Hippocampal formation (tissue), 2 donors: ENCODE results near the gene CDH6.
A peak's percentile ranks its signal among the peaks of the same experiment; 100 is the strongest.

Source experiments
- DNase-seq, 2 donors: peaks; one replicate each; lab custom pipeline; 2025; lab: John Stamatoyannopoulos, UW

Gene CDH6

DNA sequence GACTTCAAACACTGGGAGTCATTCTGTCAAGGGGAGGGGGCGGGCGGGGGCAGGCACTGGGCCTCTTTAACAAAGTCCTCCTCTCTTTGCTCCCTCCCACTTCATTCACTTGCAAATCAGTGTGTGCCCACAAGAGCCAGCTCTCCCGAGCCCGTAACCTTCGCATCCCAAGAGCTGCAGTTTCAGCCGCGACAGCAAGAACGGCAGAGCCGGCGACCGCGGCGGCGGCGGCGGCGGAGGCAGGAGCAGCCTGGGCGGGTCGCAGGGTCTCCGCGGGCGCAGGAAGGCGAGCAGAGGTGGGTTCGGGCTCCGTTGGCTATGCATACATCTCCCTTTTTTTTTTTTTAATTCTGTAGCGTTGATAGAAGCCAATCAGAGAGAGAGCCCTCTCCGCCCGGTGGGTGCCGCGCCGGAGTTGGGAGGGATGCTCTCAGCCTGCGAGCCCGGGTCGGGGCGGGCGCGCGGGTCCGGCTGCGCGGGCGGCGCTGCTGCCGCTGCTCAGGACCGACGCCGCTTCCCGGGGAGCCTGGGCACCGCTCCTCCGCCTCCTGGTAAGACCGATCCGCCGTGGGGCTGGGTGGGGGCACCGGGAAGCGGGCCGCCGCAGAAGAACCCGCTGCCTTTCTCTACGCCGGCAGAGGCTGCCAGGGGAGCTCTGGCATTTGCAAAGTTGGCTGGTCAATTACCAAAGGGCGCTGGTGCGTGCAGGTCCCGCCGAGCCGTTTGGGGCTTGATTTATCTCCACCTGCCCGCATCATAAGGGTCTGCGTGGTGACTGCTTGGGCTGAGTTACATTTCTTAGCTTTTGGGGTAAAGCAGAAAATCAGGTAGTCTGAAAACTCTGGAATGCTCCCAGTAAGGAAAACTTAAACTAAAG is at the start of gene CDH6:
Gene CDH6, plus strand, starts transcription at position 96 of the 877 bp plus-strand sequence. CDS start 73,788 bp downstream, outside the sequence.
- DNase-seq = peak; percentile 8 to 48

GRCh38 chr5:31144364-31144763 is 49.1 kb upstream of the CDH6 start:
- no peak for DNase-seq

DNA sequence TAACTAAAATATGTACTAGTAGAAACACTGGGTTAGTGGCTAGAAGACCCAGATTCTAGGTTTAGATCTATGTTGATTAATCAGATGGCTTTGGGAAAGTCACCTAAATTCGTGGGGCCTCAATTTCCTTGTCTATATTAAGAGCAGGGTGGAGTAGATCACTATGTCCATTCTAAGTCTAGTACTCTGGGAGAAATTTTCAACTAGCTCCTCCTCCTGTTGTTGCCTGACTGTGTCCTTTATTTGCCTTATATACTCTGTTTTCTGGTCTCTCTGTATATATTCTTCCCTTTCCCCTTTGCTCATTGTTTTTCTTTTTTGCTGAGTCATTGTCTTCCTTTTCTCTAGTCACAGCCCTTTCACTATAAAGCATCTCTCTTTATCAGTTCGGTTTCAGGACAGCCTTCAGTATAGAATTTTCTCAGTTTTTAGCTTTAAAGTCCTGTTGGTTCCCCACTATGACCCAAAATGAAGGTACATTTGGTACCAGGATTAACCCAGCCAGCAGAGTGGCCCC is 44.5 kb upstream of the CDH6 start:
- no peak for DNase-seq

DNA sequence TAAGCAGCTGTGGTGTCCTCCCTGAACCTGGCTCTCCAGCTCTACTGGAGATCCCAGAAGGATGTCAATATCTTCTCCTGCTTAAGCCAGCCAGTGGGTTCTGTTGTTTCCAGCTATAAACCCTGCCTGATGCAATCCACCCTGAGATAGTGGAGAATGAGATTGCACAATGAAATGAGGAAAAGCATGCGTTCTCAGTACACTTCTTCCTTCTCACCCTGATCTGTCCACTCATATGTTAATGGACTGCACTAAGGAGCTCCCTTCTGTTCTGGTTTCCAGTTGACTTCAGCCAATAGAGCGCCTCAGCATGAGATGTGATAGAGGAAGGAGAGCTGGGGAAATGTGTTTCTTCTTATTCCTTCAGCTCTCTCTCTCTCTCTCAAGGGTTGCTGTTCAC is 40.0 kb upstream of the CDH6 start:
- no peak for DNase-seq

- no peak for DNase-seq
These were observed 36.8 kb upstream of the CDH6 start for GRCh38 chr5:31156631-31157160.

- DNase-seq = no peak
These were observed 35.8 kb upstream of the CDH6 start for GRCh38 chr5:31157720-31158119.

DNA sequence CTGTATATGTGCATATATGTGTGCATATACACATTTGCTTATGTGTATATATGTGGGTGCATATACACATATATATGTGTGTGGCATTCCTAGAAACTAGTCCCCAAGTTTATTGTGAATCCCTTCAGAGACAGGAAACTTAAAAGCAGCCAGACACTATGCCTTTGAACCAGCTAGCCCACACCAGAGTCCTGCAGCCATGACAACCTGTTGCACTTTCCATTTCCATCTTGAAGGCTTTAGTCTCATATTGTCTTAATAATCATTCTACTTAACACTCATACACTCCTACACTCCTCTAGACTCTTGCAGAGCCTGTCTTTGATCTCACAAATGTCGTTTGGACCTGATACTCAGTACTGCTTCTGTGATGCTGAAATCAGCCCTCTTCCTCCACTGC is 34.8 kb upstream of the CDH6 start:
- no peak for DNase-seq

GRCh38 chr5:31161781-31162181 is 31.7 kb upstream of the CDH6 start:
- no peak for DNase-seq

DNA sequence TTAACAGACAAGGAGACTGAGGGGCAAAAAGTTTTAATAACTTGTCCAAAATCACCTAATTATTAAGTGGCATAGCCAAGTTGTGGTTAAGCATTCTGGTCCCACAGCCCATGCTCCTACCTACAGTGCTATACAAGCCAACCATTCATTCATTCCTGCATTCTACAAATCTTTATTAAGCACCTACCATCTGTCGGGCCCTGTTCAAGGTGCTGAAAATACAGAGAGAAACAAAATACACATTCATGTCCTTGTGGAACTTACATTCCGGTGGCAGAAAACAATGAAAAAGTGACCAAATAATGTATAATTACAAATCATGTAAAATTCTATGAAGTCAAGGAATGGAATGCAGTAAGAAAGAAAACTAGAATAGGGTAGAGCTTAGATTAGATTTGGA is 27.8 kb upstream of the CDH6 start:
- no peak for DNase-seq

GRCh38 chr5:31169379-31169778 is 24.1 kb upstream of the CDH6 start:
- no peak for DNase-seq

DNA sequence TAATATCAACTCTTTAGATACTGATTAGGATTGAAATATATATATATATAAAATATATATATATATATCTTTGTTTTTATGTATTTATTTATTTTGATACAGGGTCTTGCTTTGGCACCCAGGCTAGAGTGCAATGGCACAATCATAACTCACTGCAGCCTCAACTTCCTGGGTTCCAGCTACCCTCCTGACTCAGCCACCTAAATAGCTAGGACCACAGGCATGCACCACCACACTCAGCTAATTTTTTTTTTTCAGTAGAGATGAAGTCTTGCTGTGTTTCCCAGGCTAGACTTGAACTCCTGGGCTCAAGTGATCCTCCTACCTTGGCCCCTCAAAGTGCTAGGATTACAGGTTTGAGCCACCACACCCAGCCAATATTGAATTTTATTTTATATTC is 20.6 kb upstream of the CDH6 start:
- no peak for DNase-seq

- DNase-seq = no peak
These were observed 19.9 kb upstream of the CDH6 start for GRCh38 chr5:31173614-31174013.

GRCh38 chr5:31181376-31181987 is 12.0 kb upstream of the CDH6 start:
- DNase-seq = no peak

DNA sequence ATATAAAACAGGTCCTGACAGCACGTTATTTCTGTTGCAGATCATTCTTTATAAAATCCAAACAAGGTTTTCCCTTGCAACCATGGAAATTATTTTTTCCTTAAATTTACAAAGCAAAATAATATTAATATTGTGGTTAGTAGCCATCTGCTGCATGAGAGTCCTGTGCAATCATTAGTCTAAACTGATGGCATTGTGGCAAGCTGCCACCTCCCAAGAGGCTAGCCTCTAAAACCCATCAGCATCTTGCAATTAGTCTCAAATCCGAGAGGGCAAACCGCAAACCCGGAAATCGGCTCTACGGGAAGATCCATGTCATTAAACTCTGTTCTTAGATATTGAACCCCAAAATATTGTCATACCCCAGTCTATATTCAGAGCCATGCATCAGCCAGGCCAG is 11.3 kb upstream of the CDH6 start:
- no peak for DNase-seq

GRCh38 chr5:31185951-31186350 is 7.5 kb upstream of the CDH6 start:
- no peak for DNase-seq

- DNase-seq = peak in 1 of 2 donors; percentile 48
These were observed 6.7 kb upstream of the CDH6 start for GRCh38 chr5:31186672-31187267.

GRCh38 chr5:31187591-31187990 is 5.9 kb upstream of the CDH6 start:
- DNase-seq = no peak

DNA sequence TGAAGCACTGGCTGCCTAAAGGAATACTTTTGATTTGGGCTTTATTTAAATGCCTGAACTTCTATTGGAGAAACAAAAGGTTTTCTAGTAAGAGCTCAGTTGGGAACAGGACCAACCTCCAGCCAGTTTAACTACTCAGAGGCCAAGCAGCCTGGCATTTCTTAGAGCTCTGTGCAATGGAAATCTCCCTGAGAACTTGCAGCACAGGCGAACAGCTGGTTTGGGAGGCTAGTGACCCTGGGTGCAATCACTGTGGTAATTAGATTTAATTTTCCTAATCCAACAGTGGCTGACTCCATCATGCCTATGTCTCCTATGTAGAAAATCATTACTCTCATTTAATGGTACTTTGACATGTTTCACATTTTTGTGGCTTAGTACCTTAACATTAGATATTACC is 1.0 kb upstream of the CDH6 start:
- DNase-seq = no peak

- DNase-seq = no peak
These were observed 370 bp upstream of the CDH6 start for GRCh38 chr5:31193116-31193515.

GRCh38 chr5:31194468-31194813 is 955 bp downstream of the CDH6 start:
- no peak for DNase-seq

DNA sequence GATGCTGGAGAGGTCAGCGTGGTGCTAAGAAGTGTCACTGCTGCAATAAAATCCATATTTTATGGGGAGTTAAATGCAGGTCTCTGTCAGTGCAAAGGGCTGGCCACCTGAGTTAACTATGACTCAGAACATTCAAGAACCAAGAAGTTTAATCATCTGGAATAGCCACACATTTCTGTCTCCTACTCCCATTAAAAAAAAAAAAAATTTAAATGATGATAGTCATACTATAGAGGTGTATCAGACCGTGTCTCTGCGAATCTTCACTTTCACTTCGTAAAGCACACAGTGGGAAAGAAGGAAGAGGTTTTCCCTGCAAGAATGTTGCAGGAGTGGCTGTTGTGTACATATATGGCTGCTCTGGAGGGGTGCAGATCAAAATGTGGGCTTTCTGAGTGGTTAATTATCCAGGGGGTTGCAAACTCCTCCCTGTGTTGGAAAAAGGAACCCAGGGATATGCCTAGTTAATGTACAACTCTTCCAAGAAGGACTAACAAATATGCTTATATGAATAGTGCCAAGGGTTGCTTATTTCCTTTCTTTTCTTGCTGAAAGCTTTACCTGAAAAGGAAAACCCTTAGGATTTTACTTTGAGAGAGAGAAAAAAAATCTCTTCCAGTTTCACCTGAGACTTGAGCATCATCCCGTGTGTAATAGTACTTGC is 1.5 kb downstream of the CDH6 start:
- DNase-seq = no peak

DNA sequence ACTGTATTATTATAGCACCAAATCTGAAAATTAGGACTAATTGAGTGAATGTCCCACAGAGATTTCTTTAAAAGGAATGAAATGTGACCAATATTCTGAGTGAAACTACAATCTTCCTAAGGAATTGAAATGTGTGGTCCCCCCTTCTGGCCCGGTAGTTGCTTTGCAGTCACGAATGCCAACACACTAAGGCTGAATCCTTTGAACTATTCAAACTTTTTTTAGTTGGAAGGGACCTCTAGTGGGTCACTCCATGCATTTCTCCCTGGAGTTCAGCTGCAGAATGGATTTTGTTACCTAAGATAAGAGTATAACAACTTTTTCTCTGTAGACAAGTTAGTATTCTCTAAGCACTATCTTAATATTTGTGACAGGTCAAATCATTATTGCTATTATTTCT is 2.8 kb downstream of the CDH6 start:
- no peak for DNase-seq
